RWPE1 (cell line): ENCODE data around the gene AGPS.

ENCODE experiments used
- CTCF ChIA-PET: fragments of 350-600 bp; sonication (Branson Sonifier 250); formaldehyde crosslinking; extraction: SDS; loops from one replicate; lab custom pipeline; 2021; lab: Yijun Ruan, JAX
- POLR2A ChIA-PET: fragments of 400-600 bp; formaldehyde crosslinking; extraction: SDS; loops from one replicate; lab custom pipeline; 2020; ENCODE audit warnings: antibody characterized with exemption; ENCODE audit not compliant: low non-redundant PET; lab: Yijun Ruan, JAX
- DNase-seq: peaks from one replicate; pipeline ENCODE4 v3.0.0; 2012; ENCODE audit warnings: low spot score
- H3K27ac ChIP-seq: fragments of 450-650 bp; 2 replicates; pipeline ENCODE4 v1.5.1; 2017
- CTCF ChIP-seq: fragments of 450-650 bp; conservative IDR thresholded peaks from 2 replicates; pipeline ENCODE4 v1.5.1; 2017; ENCODE audit warnings: low read depth, mild to moderate bottlenecking

The AGPS gene

GRCh38 chr2:177553176-177553884 is 160.8 kb downstream of the AGPS start:
- ChIA-PET CTCF (no interaction called here), POLR2A (no interaction called here)
- TF ChIP-seq CTCF: no peak
- peak; percentile 14 for DNase-seq
- H3K27ac ChIP-seq: peak overlapping the region; percentile 90

DNA sequence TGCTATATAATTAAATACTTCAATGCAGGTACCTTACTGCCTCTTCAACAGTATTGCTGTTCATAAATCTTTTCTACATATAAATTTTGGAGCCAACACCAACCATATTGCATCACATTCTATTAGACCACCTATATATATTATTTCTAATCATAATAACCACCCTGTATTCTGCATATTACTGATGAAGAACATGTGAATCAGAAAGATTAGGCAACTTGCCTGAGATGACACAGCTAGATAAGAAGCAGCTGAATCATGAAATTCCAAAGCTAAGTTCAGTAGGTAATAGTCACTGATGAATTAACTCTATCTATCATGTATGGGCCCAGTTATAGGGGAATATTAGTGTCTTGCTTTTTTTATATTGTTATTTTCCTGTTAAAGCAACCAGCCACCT is 161.8 kb downstream of the AGPS start:
- DNase-seq: no peak
- CTCF ChIA-PET: interaction anchor here (0.6 kb wide), 1 partner anchor 171 kb away, joined by 6 read pairs; no protein-coding TSS in a partner anchor
- TF ChIP-seq CTCF: no peak
- POLR2A ChIA-PET: no interaction called here
- no peak overlapping the region for H3K27ac ChIP-seq

- ChIA-PET CTCF (no interaction called here), POLR2A (no interaction called here)
- H3K27ac ChIP-seq: no peak overlapping the region
- no peak for TF ChIP-seq CTCF
- DNase-seq: no peak
Measured at GRCh38 chr2:177556153-177556552, 163.6 kb downstream of the AGPS start.

DNA sequence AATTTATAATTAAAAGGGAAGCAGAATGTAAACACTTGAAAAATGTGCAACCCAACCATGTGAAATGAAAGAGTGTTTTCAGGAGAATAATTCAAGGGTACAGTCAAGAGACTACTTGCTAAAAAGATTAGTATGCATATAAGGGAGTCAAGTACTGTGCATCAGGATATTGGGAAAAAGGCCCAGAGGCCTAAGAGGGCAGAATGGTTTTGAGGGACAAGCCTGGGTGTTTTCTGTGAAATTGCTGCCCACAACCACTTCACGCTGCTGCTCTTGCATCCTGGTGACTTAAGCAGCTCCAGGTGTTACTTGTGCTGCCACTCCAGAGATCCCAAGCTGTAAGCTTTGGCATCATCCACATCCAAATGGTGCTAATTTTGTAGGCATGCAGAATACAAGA is 165.2 kb downstream of the AGPS start:
- ChIA-PET POLR2A (no interaction called here), CTCF (interaction anchor here (0.6 kb wide), 2 partner anchors 34 to 337 kb away, joined by 3 to 4 read pairs; no protein-coding TSS in a partner anchor)
- no peak for DNase-seq
- no peak for TF ChIP-seq CTCF
- no peak overlapping the region for H3K27ac ChIP-seq

GRCh38 chr2:177559638-177560037 is 167.1 kb downstream of the AGPS start:
- H3K27ac ChIP-seq: no peak overlapping the region
- ChIA-PET CTCF (no interaction called here), POLR2A (no interaction called here)
- TF ChIP-seq CTCF: no peak
- no peak for DNase-seq

DNA sequence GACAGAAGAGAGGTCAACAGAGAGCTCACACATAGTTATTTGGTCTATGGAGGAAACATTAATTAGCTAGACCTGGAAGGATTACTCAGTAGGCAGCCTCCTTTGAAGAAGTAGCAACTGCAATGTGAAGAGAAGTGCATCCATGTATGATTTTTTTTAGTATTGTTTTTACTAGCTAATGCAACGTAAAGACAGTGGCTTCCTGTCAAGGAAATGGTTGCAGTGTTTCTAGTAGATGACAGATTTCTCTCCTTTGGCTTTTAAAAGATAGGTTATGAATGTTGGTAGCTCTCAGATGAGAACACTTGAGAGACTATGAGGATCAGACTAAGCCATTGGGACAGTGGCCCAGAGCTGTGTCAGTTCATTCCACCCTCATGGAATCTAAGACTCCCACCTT is 175.8 kb downstream of the AGPS start:
- H3K27ac ChIP-seq: no peak overlapping the region
- ChIA-PET CTCF (interaction anchor here (0.8 kb wide), 1 partner anchor 242 kb away, joined by 3 read pairs; no protein-coding TSS in a partner anchor), POLR2A (no interaction called here)
- no peak for DNase-seq
- no peak for TF ChIP-seq CTCF
